Measurements from ENCODE around the gene PNMT. TPM values are rescaled to one million over a fixed set of nuclear protein-coding genes. Genes with fewer than 3 reads are reported as not detected.

The PNMT gene
- total and polyA plus RNA-seq, 2 of the 4 experiments (the other 2 are of a cell fraction): not detected

DNA sequence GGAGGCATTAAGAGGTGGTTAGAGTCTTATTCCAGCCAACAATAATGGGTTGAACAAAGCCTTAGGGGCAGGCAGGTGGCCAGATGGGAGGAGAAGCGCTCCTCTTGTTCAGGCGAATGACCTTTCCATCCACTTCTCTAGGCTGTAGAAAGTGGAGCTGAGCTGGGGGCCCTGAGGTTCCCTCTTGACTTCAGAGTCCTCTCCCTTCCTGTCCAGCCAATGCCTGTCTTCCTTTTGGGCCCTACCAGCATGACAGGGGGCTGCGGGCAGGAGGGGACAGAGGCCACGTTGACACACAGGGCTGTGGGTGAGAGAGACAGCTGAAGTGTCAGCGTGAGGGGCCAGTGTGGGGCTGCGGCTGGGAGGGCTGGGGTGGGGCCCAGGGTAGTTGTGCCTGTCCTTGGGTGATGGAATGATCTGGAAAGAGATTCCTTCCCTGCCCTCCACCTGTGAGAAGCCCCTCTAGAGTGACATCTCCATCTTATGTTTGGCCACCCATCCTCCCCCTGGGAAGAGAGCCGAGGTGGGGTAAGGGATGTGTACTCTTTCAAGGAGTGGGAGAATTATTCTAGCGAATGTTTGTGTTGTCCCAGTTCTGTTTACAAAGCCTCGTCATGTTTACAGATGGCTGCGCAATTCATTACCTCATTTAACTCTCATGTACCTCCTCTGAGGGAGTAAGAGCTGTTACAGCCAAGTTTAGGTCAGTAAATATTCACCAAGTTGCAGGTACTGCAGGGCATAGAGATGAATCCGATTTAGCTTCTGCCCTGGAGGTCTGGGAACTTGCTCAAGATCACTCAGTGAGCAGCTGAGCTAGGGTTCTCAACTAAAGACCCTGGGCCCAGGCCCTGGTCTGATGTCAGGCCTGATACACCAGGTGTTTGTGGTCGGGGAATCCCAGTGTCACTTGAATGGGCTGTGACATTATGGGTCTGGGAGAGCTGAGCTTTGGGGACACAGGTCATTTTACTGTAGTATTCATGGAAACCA, 34.9 kb downstream of the PNMT start:
- no peaks in the 10 kb centered on the region for H3K9me3 ChIP-seq (ENCODE audit: control insufficient read depth, insufficient read depth, low read length)
- peak overlapping the region; percentile 13; the same call in 1 of the 2 replicates for H3K23ac ChIP-seq (ENCODE audit: low read depth, low read length)
- BruUV-seq (replicated peaks): no TSS peak
- no peak for ATAC-seq (ENCODE audit: low read depth)
- no peak overlapping the region for H3K9ac ChIP-seq (ENCODE audit: low read depth, low read length)
- no peak overlapping the region; the same call in 1 of the 2 replicates for H2AK5ac ChIP-seq (ENCODE audit: low read depth, low read length)
- H2AK9ac ChIP-seq (replicated peaks; ENCODE audit: low read depth, low read length, poor library complexity): no peak overlapping the region
- H4K91ac ChIP-seq (ENCODE audit: insufficient read depth, low read depth, low read length): no peak overlapping the region
- H2BK15ac ChIP-seq (ENCODE audit: low read depth, low read length): no peak overlapping the region
- H4K20me1 ChIP-seq (ENCODE audit: insufficient read depth, low read length): peaks cover 55% of the 10 kb centered on the region
- no peak overlapping the region; the same call in 1 of the 2 replicates for H3K4me2 ChIP-seq (ENCODE audit: low read depth, low read length)
- no peak overlapping the region for H4K5ac ChIP-seq (ENCODE audit: low read depth, low read length)
- H3K56ac ChIP-seq (ENCODE audit: extremely low read depth, insufficient read depth, low read length): no peak overlapping the region
- in situ Hi-C loops (cut with MboI; ENCODE audit: low sequenced_read_pairs) (no loop called here), intact Hi-C loops (cut with micrococcal nuclease) (no loop called here), dilution Hi-C loops (cut with HindIII; ENCODE audit: low sequenced_read_pairs, unreplicated experiment) (no loop called here)
- no peak overlapping the region for H3K27ac ChIP-seq (ENCODE audit: insufficient read depth, low read length)
- H2BK5ac ChIP-seq (ENCODE audit: low read depth, low read length, poor library complexity, severe bottlenecking): no peak overlapping the region
- no peak overlapping the region for H4K8ac ChIP-seq (ENCODE audit: low read depth in 2 of 2, low read length in 2 of 2)
- peaks cover 0 to 74% of the 10 kb centered on the region in 2 experiments; a peak in 3 of 4 replicates for H3K79me1 ChIP-seq (ENCODE audit: low read depth in 1 of 2, low read length in 2 of 2)
- H3K36me3 ChIP-seq (ENCODE audit: control insufficient read depth, insufficient read depth, low read length): peaks cover 11% of the 10 kb centered on the region
- no peak overlapping the region; the same call in 1 of the 2 replicates for H3K4ac ChIP-seq (ENCODE audit: low read depth, low read length)
- H3K9me1 ChIP-seq (ENCODE audit: insufficient read depth, low read length): peaks cover 20% of the 10 kb centered on the region
- H2BK20ac ChIP-seq (ENCODE audit: low read depth, low read length): no peak overlapping the region
- no peak overlapping the region for H3K18ac ChIP-seq (ENCODE audit: low read depth, low read length)
- H2AFZ ChIP-seq (replicated peaks; ENCODE audit: low read length, poor library complexity): no peak overlapping the region
- ChIA-PET CTCF (interaction anchor here (0.5 kb wide), 1 partner anchor 99 kb away, joined by 3 read pairs; no protein-coding TSS in a partner anchor), POLR2A (ENCODE audit: unreplicated experiment) (no interaction called here)
- H3K14ac ChIP-seq (replicated peaks; ENCODE audit: low read depth, low read length): no peak overlapping the region
- H2BK120ac ChIP-seq (ENCODE audit: low read depth, low read length): no peak overlapping the region
- no peaks in the 10 kb centered on the region for H3K27me3 ChIP-seq (ENCODE audit: control insufficient read depth, insufficient read depth, low read length)
- peak; percentile 11 for DNase-seq
- H3K4me3 ChIP-seq (ENCODE audit: insufficient read depth, low read depth, low read length): no peak overlapping the region
- H3K4me1 ChIP-seq (ENCODE audit: control insufficient read depth, insufficient read depth, low read length): peaks cover 21% of the 10 kb centered on the region
- 71% methylated on average over 1 of the region's 12 CpGs; no CpG with 5 or more reads in 1 of the 2 experiments for WGBS, 2 experiments (ENCODE audit: extremely low coverage in 2 of 2, insufficient read length in 1 of 2)
- TF ChIP-seq CTCF (conservative IDR thresholded peaks at IDR 0.05; ENCODE audit: low read depth, low read length) (no peak), FOS (IDR thresholded peaks at IDR 0.05; ENCODE audit: low read depth, low read length) (no peak), MXI1 (IDR thresholded peaks at IDR 0.05; ENCODE audit: borderline replicate concordance, low read depth, low read length) (no peak), CEBPB (IDR thresholded peaks at IDR 0.05; ENCODE audit: low read depth, low read length) (no peak), CHD1 (IDR thresholded peaks at IDR 0.05; ENCODE audit: low read depth, low read length) (no peak), RFX5 (IDR thresholded peaks at IDR 0.05; ENCODE audit: low read depth, low read length) (no peak), SMC3 (IDR thresholded peaks at IDR 0.05; ENCODE audit: low read depth, low read length) (no peak), MAFK (IDR thresholded peaks at IDR 0.05; ENCODE audit: low read depth, low read length) (no peak), RCOR1 (IDR thresholded peaks at IDR 0.05; ENCODE audit: insufficient replicate concordance, low read length) (no peak), MAZ (IDR thresholded peaks at IDR 0.05; ENCODE audit: borderline replicate concordance, low read depth, low read length) (no peak), POLR2A (IDR thresholded peaks at IDR 0.05; ENCODE audit: low read depth, low read length) (no peak)
- TF ChIP-seq, protein P1, sequence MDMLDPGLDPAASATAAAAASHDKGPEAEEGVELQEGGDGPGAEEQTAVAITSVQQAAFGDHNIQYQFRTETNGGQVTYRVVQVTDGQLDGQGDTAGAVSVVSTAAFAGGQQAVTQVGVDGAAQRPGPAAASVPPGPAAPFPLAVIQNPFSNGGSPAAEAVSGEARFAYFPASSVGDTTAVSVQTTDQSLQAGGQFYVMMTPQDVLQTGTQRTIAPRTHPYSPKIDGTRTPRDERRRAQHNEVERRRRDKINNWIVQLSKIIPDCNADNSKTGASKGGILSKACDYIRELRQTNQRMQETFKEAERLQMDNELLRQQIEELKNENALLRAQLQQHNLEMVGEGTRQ (IDR thresholded peaks at IDR 0.05; ENCODE audit: low read depth, low read length): no peak
- TF ChIP-seq, protein P2, sequence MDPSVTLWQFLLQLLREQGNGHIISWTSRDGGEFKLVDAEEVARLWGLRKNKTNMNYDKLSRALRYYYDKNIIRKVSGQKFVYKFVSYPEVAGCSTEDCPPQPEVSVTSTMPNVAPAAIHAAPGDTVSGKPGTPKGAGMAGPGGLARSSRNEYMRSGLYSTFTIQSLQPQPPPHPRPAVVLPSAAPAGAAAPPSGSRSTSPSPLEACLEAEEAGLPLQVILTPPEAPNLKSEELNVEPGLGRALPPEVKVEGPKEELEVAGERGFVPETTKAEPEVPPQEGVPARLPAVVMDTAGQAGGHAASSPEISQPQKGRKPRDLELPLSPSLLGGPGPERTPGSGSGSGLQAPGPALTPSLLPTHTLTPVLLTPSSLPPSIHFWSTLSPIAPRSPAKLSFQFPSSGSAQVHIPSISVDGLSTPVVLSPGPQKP (IDR thresholded peaks at IDR 0.05; ENCODE audit: borderline replicate concordance, low read depth, low read length): no peak

Data from IMR-90 (cell line).